ENCODE results near the gene CROT.
A peak's percentile ranks its signal among the peaks of the same experiment; 100 is the strongest.

CROT gene

GRCh38 chr7:87364246-87364645 is 18.8 kb downstream of the CROT start:
- Histone ChIP-seq H3K27ac (ENCODE audit: insufficient read depth, low read length, poor library complexity, severe bottlenecking) (no peak overlapping the region), H3K27me3 (replicated peaks; ENCODE audit: control insufficient read depth, insufficient read depth, low read length, poor library complexity, severe bottlenecking) (no peaks in the 10 kb centered on the region), H3K4me1 (ENCODE audit: control insufficient read depth, insufficient read depth, low read length, poor library complexity, severe bottlenecking) (peaks cover 2% of the 10 kb centered on the region), H3K36me3 (ENCODE audit: control insufficient read depth, insufficient read depth, low read length) (peaks cover 7% of the 10 kb centered on the region), H3K4me3 (ENCODE audit: insufficient read depth, low read depth, low read length, poor library complexity, severe bottlenecking) (no peak overlapping the region), H3K9me3 (ENCODE audit: control insufficient read depth, low read length) (no peaks in the 10 kb centered on the region)
- no peak for DNase-seq

GRCh38 chr7:87369216-87369615 is 23.8 kb downstream of the CROT start:
- peak in 1 of 3 donors; percentile 10 for DNase-seq
- Histone ChIP-seq H3K4me3 (ENCODE audit: insufficient read depth, low read depth, low read length, poor library complexity, severe bottlenecking) (no peak overlapping the region), H3K27ac (ENCODE audit: insufficient read depth, low read length, poor library complexity, severe bottlenecking) (no peak overlapping the region), H3K27me3 (replicated peaks; ENCODE audit: control insufficient read depth, insufficient read depth, low read length, poor library complexity, severe bottlenecking) (no peaks in the 10 kb centered on the region), H3K36me3 (ENCODE audit: control insufficient read depth, insufficient read depth, low read length) (no peaks in the 10 kb centered on the region), H3K4me1 (ENCODE audit: control insufficient read depth, insufficient read depth, low read length, poor library complexity, severe bottlenecking) (peaks cover 4% of the 10 kb centered on the region), H3K9me3 (ENCODE audit: control insufficient read depth, low read length) (no peaks in the 10 kb centered on the region)

GRCh38 chr7:87370660-87371180 is 25.3 kb downstream of the CROT start:
- Histone ChIP-seq H3K27me3 (replicated peaks; ENCODE audit: control insufficient read depth, insufficient read depth, low read length, poor library complexity, severe bottlenecking) (no peaks in the 10 kb centered on the region), H3K36me3 (ENCODE audit: control insufficient read depth, insufficient read depth, low read length) (no peaks in the 10 kb centered on the region), H3K9me3 (ENCODE audit: control insufficient read depth, low read length) (no peaks in the 10 kb centered on the region), H3K4me3 (ENCODE audit: insufficient read depth, low read depth, low read length, poor library complexity, severe bottlenecking) (no peak overlapping the region), H3K27ac (ENCODE audit: insufficient read depth, low read length, poor library complexity, severe bottlenecking) (no peak overlapping the region), H3K4me1 (ENCODE audit: control insufficient read depth, insufficient read depth, low read length, poor library complexity, severe bottlenecking) (peaks cover 4% of the 10 kb centered on the region)
- DNase-seq: no peak

GRCh38 chr7:87375662-87376435 is 30.4 kb downstream of the CROT start:
- H3K27me3 ChIP-seq (replicated peaks; ENCODE audit: control insufficient read depth, insufficient read depth, low read length, poor library complexity, severe bottlenecking): no peaks in the 10 kb centered on the region
- H3K36me3 ChIP-seq (ENCODE audit: control insufficient read depth, insufficient read depth, low read length): no peaks in the 10 kb centered on the region
- H3K4me3 ChIP-seq (ENCODE audit: insufficient read depth, low read depth, low read length, poor library complexity, severe bottlenecking): no peak overlapping the region
- H3K9me3 ChIP-seq (ENCODE audit: control insufficient read depth, low read length): no peaks in the 10 kb centered on the region
- H3K4me1 ChIP-seq (ENCODE audit: control insufficient read depth, insufficient read depth, low read length, poor library complexity, severe bottlenecking): no peaks in the 10 kb centered on the region
- H3K27ac ChIP-seq (ENCODE audit: insufficient read depth, low read length, poor library complexity, severe bottlenecking): no peak overlapping the region
- DNase-seq: no peak

- Histone ChIP-seq H3K27ac (ENCODE audit: insufficient read depth, low read length, poor library complexity, severe bottlenecking) (no peak overlapping the region), H3K36me3 (ENCODE audit: control insufficient read depth, insufficient read depth, low read length) (peaks cover 8% of the 10 kb centered on the region), H3K27me3 (replicated peaks; ENCODE audit: control insufficient read depth, insufficient read depth, low read length, poor library complexity, severe bottlenecking) (no peaks in the 10 kb centered on the region), H3K4me1 (ENCODE audit: control insufficient read depth, insufficient read depth, low read length, poor library complexity, severe bottlenecking) (no peaks in the 10 kb centered on the region), H3K9me3 (ENCODE audit: control insufficient read depth, low read length) (no peaks in the 10 kb centered on the region), H3K4me3 (ENCODE audit: insufficient read depth, low read depth, low read length, poor library complexity, severe bottlenecking) (no peak overlapping the region)
- no peak for DNase-seq
These were observed 35.4 kb downstream of the CROT start for GRCh38 chr7:87380905-87381304.

GRCh38 chr7:87391020-87391701 is 45.7 kb downstream of the CROT start:
- Histone ChIP-seq H3K27me3 (replicated peaks; ENCODE audit: control insufficient read depth, insufficient read depth, low read length, poor library complexity, severe bottlenecking) (no peaks in the 10 kb centered on the region), H3K4me3 (ENCODE audit: insufficient read depth, low read depth, low read length, poor library complexity, severe bottlenecking) (no peak overlapping the region), H3K4me1 (ENCODE audit: control insufficient read depth, insufficient read depth, low read length, poor library complexity, severe bottlenecking) (no peaks in the 10 kb centered on the region), H3K27ac (ENCODE audit: insufficient read depth, low read length, poor library complexity, severe bottlenecking) (no peak overlapping the region), H3K36me3 (ENCODE audit: control insufficient read depth, insufficient read depth, low read length) (peaks cover 17% of the 10 kb centered on the region), H3K9me3 (ENCODE audit: control insufficient read depth, low read length) (no peaks in the 10 kb centered on the region)
- DNase-seq: no peak

- H3K4me1 ChIP-seq (ENCODE audit: control insufficient read depth, insufficient read depth, low read length, poor library complexity, severe bottlenecking): no peaks in the 10 kb centered on the region
- DNase-seq: no peak
- H3K36me3 ChIP-seq (ENCODE audit: control insufficient read depth, insufficient read depth, low read length): peaks cover 11% of the 10 kb centered on the region
These were observed 50.1 kb downstream of the CROT start for GRCh38 chr7:87395442-87396020.

GRCh38 chr7:87398446-87398845 is 53.0 kb downstream of the CROT start:
- no peak for DNase-seq
- Histone ChIP-seq H3K27me3 (replicated peaks; ENCODE audit: control insufficient read depth, insufficient read depth, low read length, poor library complexity, severe bottlenecking) (no peaks in the 10 kb centered on the region), H3K4me3 (ENCODE audit: insufficient read depth, low read depth, low read length, poor library complexity, severe bottlenecking) (no peak overlapping the region), H3K4me1 (ENCODE audit: control insufficient read depth, insufficient read depth, low read length, poor library complexity, severe bottlenecking) (no peaks in the 10 kb centered on the region), H3K27ac (ENCODE audit: insufficient read depth, low read length, poor library complexity, severe bottlenecking) (no peak overlapping the region), H3K36me3 (ENCODE audit: control insufficient read depth, insufficient read depth, low read length) (peaks cover 8% of the 10 kb centered on the region), H3K9me3 (ENCODE audit: control insufficient read depth, low read length) (no peaks in the 10 kb centered on the region)

More at GRCh38 chr7:87395442-87396020, 50.1 kb downstream of the CROT start:
- H3K4me3 ChIP-seq (ENCODE audit: insufficient read depth, low read depth, low read length, poor library complexity, severe bottlenecking): no peak overlapping the region
- no peaks in the 10 kb centered on the region for H3K27me3 ChIP-seq (replicated peaks; ENCODE audit: control insufficient read depth, insufficient read depth, low read length, poor library complexity, severe bottlenecking)
- H3K9me3 ChIP-seq (ENCODE audit: control insufficient read depth, low read length): no peaks in the 10 kb centered on the region
- no peak overlapping the region for H3K27ac ChIP-seq (ENCODE audit: insufficient read depth, low read length, poor library complexity, severe bottlenecking)

GRCh38 chr7:87404674-87405073 is 59.2 kb downstream of the CROT start:
- no peaks in the 10 kb centered on the region for H3K4me1 ChIP-seq (ENCODE audit: control insufficient read depth, insufficient read depth, low read length, poor library complexity, severe bottlenecking)
- no peaks in the 10 kb centered on the region for H3K9me3 ChIP-seq (ENCODE audit: control insufficient read depth, low read length)
- H3K4me3 ChIP-seq (ENCODE audit: insufficient read depth, low read depth, low read length, poor library complexity, severe bottlenecking): no peak overlapping the region
- no peaks in the 10 kb centered on the region for H3K27me3 ChIP-seq (replicated peaks; ENCODE audit: control insufficient read depth, insufficient read depth, low read length, poor library complexity, severe bottlenecking)
- peaks cover 4% of the 10 kb centered on the region for H3K36me3 ChIP-seq (ENCODE audit: control insufficient read depth, insufficient read depth, low read length)
- H3K27ac ChIP-seq (ENCODE audit: insufficient read depth, low read length, poor library complexity, severe bottlenecking): no peak overlapping the region
- DNase-seq: no peak

GRCh38 chr7:87411186-87411585 is 65.7 kb downstream of the CROT start:
- Histone ChIP-seq H3K27ac (ENCODE audit: insufficient read depth, low read length, poor library complexity, severe bottlenecking) (no peak overlapping the region), H3K4me1 (ENCODE audit: control insufficient read depth, insufficient read depth, low read length, poor library complexity, severe bottlenecking) (no peaks in the 10 kb centered on the region), H3K9me3 (ENCODE audit: control insufficient read depth, low read length) (no peaks in the 10 kb centered on the region), H3K27me3 (replicated peaks; ENCODE audit: control insufficient read depth, insufficient read depth, low read length, poor library complexity, severe bottlenecking) (no peaks in the 10 kb centered on the region), H3K36me3 (ENCODE audit: control insufficient read depth, insufficient read depth, low read length) (no peaks in the 10 kb centered on the region), H3K4me3 (ENCODE audit: insufficient read depth, low read depth, low read length, poor library complexity, severe bottlenecking) (no peak overlapping the region)
- no peak for DNase-seq

Measured in effector memory CD4-positive, alpha-beta T cell (primary cell).